Measurements from ENCODE around the gene TEX29.

GRCh38 chr13:111383591-111384440, 63.4 kb downstream of the TEX29 start:
- TF ChIP-seq, protein P1, sequence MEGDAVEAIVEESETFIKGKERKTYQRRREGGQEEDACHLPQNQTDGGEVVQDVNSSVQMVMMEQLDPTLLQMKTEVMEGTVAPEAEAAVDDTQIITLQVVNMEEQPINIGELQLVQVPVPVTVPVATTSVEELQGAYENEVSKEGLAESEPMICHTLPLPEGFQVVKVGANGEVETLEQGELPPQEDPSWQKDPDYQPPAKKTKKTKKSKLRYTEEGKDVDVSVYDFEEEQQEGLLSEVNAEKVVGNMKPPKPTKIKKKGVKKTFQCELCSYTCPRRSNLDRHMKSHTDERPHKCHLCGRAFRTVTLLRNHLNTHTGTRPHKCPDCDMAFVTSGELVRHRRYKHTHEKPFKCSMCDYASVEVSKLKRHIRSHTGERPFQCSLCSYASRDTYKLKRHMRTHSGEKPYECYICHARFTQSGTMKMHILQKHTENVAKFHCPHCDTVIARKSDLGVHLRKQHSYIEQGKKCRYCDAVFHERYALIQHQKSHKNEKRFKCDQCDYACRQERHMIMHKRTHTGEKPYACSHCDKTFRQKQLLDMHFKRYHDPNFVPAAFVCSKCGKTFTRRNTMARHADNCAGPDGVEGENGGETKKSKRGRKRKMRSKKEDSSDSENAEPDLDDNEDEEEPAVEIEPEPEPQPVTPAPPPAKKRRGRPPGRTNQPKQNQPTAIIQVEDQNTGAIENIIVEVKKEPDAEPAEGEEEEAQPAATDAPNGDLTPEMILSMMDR (IDR thresholded peaks at IDR 0.05), result no peak
- TF ChIP-seq EZH2 (IDR thresholded peaks at IDR 0.05; ENCODE audit: borderline replicate concordance, insufficient read depth, low read depth, low read length, poor library complexity, severe bottlenecking), result no peak
